Epithelial cell of esophagus (primary cell): Measurements from ENCODE around the gene CPNE5.

Experiments
- DNase-seq: peaks from one replicate; pipeline ENCODE4 v3.0.0; 2010; ENCODE audit warnings: low read depth
- H3K4me3 ChIP-seq: 2 replicates; pipeline ENCODE4 v1.5.1; 2011; ENCODE audit warnings: mild to moderate bottlenecking, low read length, control low read depth
- TF ChIP-seq, protein P1 (sequence below): IDR thresholded peaks from 2 replicates; pipeline ENCODE4 v1.5.1; 2011; ENCODE audit warnings: low read depth, mild to moderate bottlenecking, low read length, control low read depth, inconsistent platforms; ENCODE audit not compliant: insufficient read depth; ENCODE audit errors: missing control alignments

The CPNE5 gene

GRCh38 chr6:36757943-36758508 lies 81.2 kb downstream of the CPNE5 start:
- TF ChIP-seq, protein P1, sequence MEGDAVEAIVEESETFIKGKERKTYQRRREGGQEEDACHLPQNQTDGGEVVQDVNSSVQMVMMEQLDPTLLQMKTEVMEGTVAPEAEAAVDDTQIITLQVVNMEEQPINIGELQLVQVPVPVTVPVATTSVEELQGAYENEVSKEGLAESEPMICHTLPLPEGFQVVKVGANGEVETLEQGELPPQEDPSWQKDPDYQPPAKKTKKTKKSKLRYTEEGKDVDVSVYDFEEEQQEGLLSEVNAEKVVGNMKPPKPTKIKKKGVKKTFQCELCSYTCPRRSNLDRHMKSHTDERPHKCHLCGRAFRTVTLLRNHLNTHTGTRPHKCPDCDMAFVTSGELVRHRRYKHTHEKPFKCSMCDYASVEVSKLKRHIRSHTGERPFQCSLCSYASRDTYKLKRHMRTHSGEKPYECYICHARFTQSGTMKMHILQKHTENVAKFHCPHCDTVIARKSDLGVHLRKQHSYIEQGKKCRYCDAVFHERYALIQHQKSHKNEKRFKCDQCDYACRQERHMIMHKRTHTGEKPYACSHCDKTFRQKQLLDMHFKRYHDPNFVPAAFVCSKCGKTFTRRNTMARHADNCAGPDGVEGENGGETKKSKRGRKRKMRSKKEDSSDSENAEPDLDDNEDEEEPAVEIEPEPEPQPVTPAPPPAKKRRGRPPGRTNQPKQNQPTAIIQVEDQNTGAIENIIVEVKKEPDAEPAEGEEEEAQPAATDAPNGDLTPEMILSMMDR, result no peak
- no peak for DNase-seq
- H3K4me3 ChIP-seq, result no peak overlapping the region

GRCh38 chr6:36757206-36757605 lies 82.0 kb downstream of the CPNE5 start:
- TF ChIP-seq, protein P1, result no peak
- no peak for DNase-seq
- no peak overlapping the region for H3K4me3 ChIP-seq

- TF ChIP-seq, protein P1, result no peak
- no peak overlapping the region for H3K4me3 ChIP-seq
- DNase-seq, result no peak
These were observed 82.5 kb downstream of the CPNE5 start for GRCh38 chr6:36756786-36757185.

GRCh38 chr6:36755435-36756348 lies 83.6 kb downstream of the CPNE5 start:
- DNase-seq, result peak; percentile 89
- H3K4me3 ChIP-seq, result no peak overlapping the region
- TF ChIP-seq, protein P1, result no peak

DNA sequence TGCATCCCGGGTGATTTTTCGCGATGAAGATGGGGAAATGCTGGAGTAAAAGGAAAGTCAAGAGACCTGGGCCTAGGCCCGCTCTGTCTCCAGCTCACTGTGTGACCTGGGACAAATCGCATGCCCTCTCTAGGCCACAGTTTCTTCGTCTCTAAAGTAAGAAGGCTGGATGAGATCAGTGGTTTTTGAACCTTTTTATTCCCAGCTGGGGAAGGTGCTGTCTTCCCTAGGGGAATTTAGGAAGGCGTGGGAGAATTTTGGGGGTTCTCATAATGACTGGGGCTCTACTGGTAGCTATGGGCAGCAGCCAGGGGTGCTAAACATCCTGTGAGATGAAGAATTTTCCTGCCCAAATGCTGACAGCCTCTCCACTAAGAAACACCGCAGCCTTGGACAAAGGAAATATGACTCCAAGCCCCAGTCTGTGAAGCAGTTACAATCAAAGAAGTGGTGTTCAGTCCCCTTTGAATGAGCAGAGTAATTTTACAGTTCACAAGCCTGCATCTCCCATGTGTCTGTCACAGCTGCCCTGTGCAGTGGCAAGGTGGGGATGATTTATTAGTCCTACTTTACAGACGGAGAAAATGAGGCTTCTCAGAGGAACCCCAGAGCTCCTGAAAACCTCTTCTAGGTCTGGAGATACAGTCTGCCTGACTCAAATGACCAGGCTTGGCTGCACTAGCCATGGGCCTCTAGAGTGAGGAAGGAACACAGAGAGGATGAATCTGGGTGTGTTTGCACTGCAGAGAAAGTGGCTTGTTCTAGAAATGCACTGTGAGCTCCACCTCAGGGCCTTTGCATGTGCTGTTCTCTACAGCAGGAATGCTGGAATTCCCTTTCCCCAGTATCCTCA lies 84.4 kb downstream of the CPNE5 start:
- TF ChIP-seq, protein P1, result no peak
- no peak overlapping the region for H3K4me3 ChIP-seq
- no peak for DNase-seq

GRCh38 chr6:36753671-36754405 lies 85.4 kb downstream of the CPNE5 start:
- peak; percentile 47 for DNase-seq
- no peak overlapping the region for H3K4me3 ChIP-seq
- TF ChIP-seq, protein P1, result no peak
